SK-N-MC (cell line): ENCODE data around the gene COL6A2.

Source experiments
- EZH2 ChIP-seq: fragments of 200-600 bp; sonication (generic); IDR thresholded peaks from one replicate; pipeline ENCODE4 v1.6.1; 2017; ENCODE audit warnings: antibody characterized with exemption
- POLR2AphosphoS5 ChIP-seq: IDR thresholded peaks from 2 replicates; pipeline ENCODE4 v1.6.1; 2012; ENCODE audit warnings: mild to moderate bottlenecking, low read depth, low read length, borderline replicate concordance

GRCh38 chr21:46092026-46092764 is 5.7 kb upstream of the COL6A2 start:
- TF ChIP-seq EZH2 (no peak), POLR2AphosphoS5 (no peak)
